K562 (cell line): ENCODE measurements around the gene INHBC. TPM values are rescaled to one million over a fixed set of nuclear protein-coding genes. Genes with fewer than 3 reads are reported as not detected.
"Not testable (repeated sequence)": the region's sequence is repeated elsewhere in the genome, so short reads cannot be mapped to it uniquely, and the experiment has no call there.

Experiments used
- ATAC-seq: fragments of 200-7000 bp; cut with Tn5 transposase; 3 replicates; pipeline ENCODE4 v1.9.1; 2020; ENCODE audit warnings: moderate library complexity
- BruUV-seq: library from RNA; stranded (reverse); fragments of 400-500 nt; replicated peaks from 2 replicates; lab custom pipeline; 2021; lab: Mats Ljungman, UMichigan
- CTCF ChIA-PET: fragments of 300-600 bp; formaldehyde crosslinking; extraction: SDS; loops from one replicate; lab custom pipeline; 2021; ENCODE audit warnings: low intra/inter-chr PET ratio; lab: Yijun Ruan, JAX
- POLR2A ChIA-PET: fragments of 300-600, 350-650 bp; sonication (Branson Sonifier 250); formaldehyde crosslinking; extraction: SDS; loops from one replicate; lab custom pipeline; 2021; ENCODE audit warnings: antibody characterized with exemption, inconsistent platforms; lab: Yijun Ruan, JAX
- DNase-seq, 4 experiments: peaks; one replicate each; pipeline versions ENCODE4 v3.0.0 to v3.0.0-alpha.2; 2011 to 2018; ENCODE audit warnings: low spot score in 3 of 4, mixed read lengths in 3 of 4; ENCODE audit errors: extremely low read depth in 1 of 4
- FAIRE-seq: peaks from 2 replicates; lab custom pipeline; 2011; peaks lifted over from hg19 to GRCh38; lab: Jason Lieb, UNC
- H2AFZ ChIP-seq: 2 replicates; pipeline ENCODE4 v1.6.0; 2011; ENCODE audit warnings: low read depth, low read length, control low read depth, inconsistent platforms
- H3K27ac ChIP-seq: fragments of 200-600 bp; 3 replicates; pipeline ENCODE4 v1.8.0; 2011; ENCODE audit warnings: low read depth, mild to moderate bottlenecking, control low read depth, inconsistent platforms, low read length, moderate library complexity, mixed read lengths; ENCODE audit errors: extremely low read depth
- H3K27me3 ChIP-seq, 2 experiments: fragments of 300-600 bp in 1 of 2; 2 replicates in 1 of 2; 3 replicates in 1 of 2; pipeline versions ENCODE4 v1.6.0 to v1.8.0; 2011; ENCODE audit warnings: inconsistent platforms in 2 of 2, low read length in 2 of 2, mild to moderate bottlenecking in 1 of 2, mixed read lengths in 1 of 2, moderate library complexity in 1 of 2; ENCODE audit not compliant: control insufficient read depth in 2 of 2, insufficient read depth in 2 of 2
- H3K36me3 ChIP-seq: fragments of 300-600 bp; 3 replicates; pipeline ENCODE4 v1.8.0; 2011; ENCODE audit warnings: mild to moderate bottlenecking, low read length, inconsistent platforms; ENCODE audit not compliant: control insufficient read depth, insufficient read depth
- H3K4me1 ChIP-seq, 2 experiments: fragments of 200-600 bp in 1 of 2; replicated peaks in 1 of 2; 2 replicates in 1 of 2; 3 replicates in 1 of 2; pipeline versions ENCODE4 v1.5.1 to v1.8.0; 2011; ENCODE audit warnings: inconsistent platforms in 2 of 2, low read length in 2 of 2, mild to moderate bottlenecking in 1 of 2, mixed read lengths in 1 of 2, moderate library complexity in 1 of 2; ENCODE audit not compliant: control insufficient read depth in 2 of 2, insufficient read depth in 2 of 2
- H3K4me2 ChIP-seq: 2 replicates; pipeline ENCODE4 v1.6.1; 2011; ENCODE audit warnings: low read length, control low read depth, inconsistent platforms, mixed read lengths; ENCODE audit not compliant: insufficient read depth
- H3K4me3 ChIP-seq: fragments of 200-600 bp; sonication (generic), shearing (Covaris generic); 2 replicates; pipeline ENCODE4 v1.5.1; 2016; ENCODE audit warnings: control low read depth, inconsistent platforms
- H3K79me2 ChIP-seq: fragments of 200-600 bp; 3 replicates; pipeline ENCODE4 v1.8.0; 2011; ENCODE audit warnings: low read length, inconsistent platforms; ENCODE audit not compliant: control insufficient read depth, insufficient read depth
- H3K9ac ChIP-seq, 2 experiments: 2 replicates each; pipeline versions ENCODE4 v1.6.0 to v1.6.1; 2011; ENCODE audit warnings: low read depth in 2 of 2, low read length in 2 of 2, control low read depth in 1 of 2, inconsistent platforms in 1 of 2, mild to moderate bottlenecking in 1 of 2, mixed read lengths in 1 of 2; ENCODE audit not compliant: insufficient read depth in 1 of 2
- H3K9me1 ChIP-seq: one replicate; pipeline ENCODE4 v1.6.0; 2011; ENCODE audit warnings: inconsistent platforms, mild to moderate bottlenecking, low read length, moderate library complexity; ENCODE audit not compliant: control insufficient read depth, insufficient read depth
- H3K9me3 ChIP-seq: replicated peaks from 2 replicates; pipeline ENCODE4 v1.5.1; 2011; ENCODE audit warnings: low read depth, low read length, inconsistent platforms; ENCODE audit not compliant: control insufficient read depth, insufficient read depth
- H4K20me1 ChIP-seq: replicated peaks from 2 replicates; pipeline ENCODE4 v1.6.1; 2011; ENCODE audit warnings: low read length, inconsistent platforms, mixed read lengths; ENCODE audit not compliant: control insufficient read depth, insufficient read depth
- CREB1 ChIP-seq, 2 experiments: sonication (generic) in 1 of 2; formaldehyde crosslinking in 1 of 2; IDR thresholded peaks; 2 replicates each; pipeline versions ENCODE4 v1.6.1 to v1.8.0; 2012 to 2022; ENCODE audit warnings: inconsistent platforms in 1 of 2, mild to moderate bottlenecking in 1 of 2, missing genetic modification reagents in 1 of 2, moderate library complexity in 1 of 2
- NFE2 ChIP-seq: IDR thresholded peaks from 2 replicates; pipeline ENCODE4 v1.6.1; 2014; ENCODE audit warnings: antibody characterized with exemption, low read depth
- TBP ChIP-seq: optimal IDR thresholded peaks from 2 replicates; pipeline ENCODE3; 2011; ENCODE audit warnings: low read depth, low read length, improper control_type of control experiment
- ZBTB12 ChIP-seq: fragments of 250-450 bp; sonication (Bioruptor Pico); IDR thresholded peaks from 2 replicates; pipeline ENCODE4 v1.4.0; 2020
- ZSCAN32 ChIP-seq: fragments of 450-650 bp; formaldehyde crosslinking; IDR thresholded peaks from 2 replicates; pipeline ENCODE4 v1.4.0; 2020; ENCODE audit warnings: mild to moderate bottlenecking, moderate library complexity
- WGBS: fragments of 100-300 bp; shearing (Covaris generic); methylation state at CpG from one replicate; pipeline ENCODE4 v1.1.6; 2016; ENCODE audit warnings: low coverage, mixed read lengths; ENCODE audit not compliant: insufficient coverage; ENCODE audit errors: missing lambda C conversion rate; 5-methylcytosine and 5-hydroxymethylcytosine counted together
- in situ Hi-C: fragments of 300-500 bp; cut with MboI; formaldehyde crosslinking; loops from 4 replicates; pipeline ENCODE4 v1.15.0; 2018; ENCODE audit warnings: inconsistent platforms, mixed read lengths
- intact Hi-C: fragments of 100-400 bp; cut with micrococcal nuclease; formaldehyde crosslinking; loops from 2 replicates; pipeline ENCODE4 v1.14.2; 2022
- polyA plus RNA-seq, 8 experiments: library from polyadenylated mRNA; depleted of rRNA in 4 of 8; stranded (reverse) in 5 of 8; unstranded in 3 of 8; fragments of >200 nt; fragmentation: Nextera tagmentation in 2 of 8; fragmentation: Illumina TruSeq in 1 of 8; extraction: Ambion mirVana in 2 of 8; extraction: Trizol in 1 of 8; gene quantifications; 2 replicates each; pipeline versions ENCODE4 v1.2.1 to v1.2.3, GENCODE V29; 2011 to 2014; ENCODE audit warnings: inconsistent platforms in 1 of 8, missing spikeins in 1 of 8
- total RNA-seq, 7 experiments: library from RNA; depleted of rRNA in 6 of 7; stranded (reverse); fragments of >200 nt in 6 of 7; fragmentation: Illumina TruSeq in 2 of 7; extraction: Trizol in 2 of 7; gene quantifications; 2 replicates each; pipeline versions ENCODE4 v1.2.1 to v1.2.3, GENCODE V29; 2011 to 2021; ENCODE audit warnings: low replicate concordance in 1 of 7

Gene INHBC
- total and polyA plus RNA-seq, 9 of the 15 experiments (the other 6 are each of a cell fraction or from before 2014, with no cell fraction given): 0.07 to 0.24 (median 0.15) TPM; not detected in 4

- TF ChIP-seq TBP (no peak), CREB1 (IDR thresholded peaks at IDR 0.05) (no peak), CREB1 (CRISPR knock-in tag; IDR thresholded peaks at IDR 0.05) (no peak)
These were observed 29.5 kb upstream of the INHBC start (continued) for GRCh38 chr12:57404966-57405640.

GRCh38 chr12:57410534-57410933, 24.1 kb upstream of the INHBC start:
- FAIRE-seq: no peak
- in situ Hi-C loops: no loop called here
- H3K9ac ChIP-seq: no peak overlapping the region
- ATAC-seq: peak; percentile 65
- TF ChIP-seq ZBTB12 (CRISPR knock-in tag) (no peak), ZSCAN32 (no peak), NFE2 (0 out of 2 replicates have a peak, but pooled peaks have one; percentile 5)
- TF ChIP-seq, all 486 proteins: peak for 1
- H3K27me3 ChIP-seq: no peaks in the 10 kb centered on the region
- no peak for DNase-seq
- peaks cover 9% of the 10 kb centered on the region; the same call in 1 of the 3 replicates for H3K79me2 ChIP-seq
- H3K9me3 ChIP-seq: no peaks in the 10 kb centered on the region
- H3K27ac ChIP-seq: no peak overlapping the region
- intact Hi-C loops: no loop called here
- BruUV-seq: no TSS peak
- ChIA-PET POLR2A (interaction anchor here (0.8 to 3.3 kb wide), 11 partner anchors 9 to 45 kb away, joined by 3 to 15 read pairs (median 4); partner anchors contain the start of genes INHBC and INHBE), CTCF (no interaction called here)
- no peaks in the 10 kb centered on the region; the same call in 2 of the 3 replicates for H3K36me3 ChIP-seq
- no peak overlapping the region for H2AFZ ChIP-seq
- no peaks in the 10 kb centered on the region for H3K9me1 ChIP-seq
- no peaks in the 10 kb centered on the region; a peak in 1 of 5 replicates for H3K4me1 ChIP-seq
- 76% methylated on average over 4 of the region's 4 CpGs for WGBS
- H4K20me1 ChIP-seq: no peaks in the 10 kb centered on the region
- H3K4me3 ChIP-seq: no peak overlapping the region
- no peak overlapping the region for H3K4me2 ChIP-seq

GRCh38 chr12:57414160-57414559, 20.4 kb upstream of the INHBC start:
- CTCF ChIA-PET, H3K4me3 ChIP-seq, H3K9me1 ChIP-seq, H3K36me3 ChIP-seq, H4K20me1 ChIP-seq, DNase-seq, FAIRE-seq, H2AFZ ChIP-seq, in situ Hi-C loops, H3K27ac ChIP-seq, H3K4me2 ChIP-seq, ATAC-seq, intact Hi-C loops, H3K9ac ChIP-seq, H3K27me3 ChIP-seq, H3K9me3 ChIP-seq, BruUV-seq: not testable (repeated sequence)
- 98% methylated on average over 3 of the region's 6 CpGs for WGBS
- POLR2A ChIA-PET: interaction anchor here (1.3 to 1.5 kb wide), 2 partner anchors 16 to 41 kb away, joined by 3 read pairs; partner anchors contain the start of gene INHBE
- peaks cover 10 to 13% of the 10 kb centered on the region in 2 experiments for H3K4me1 ChIP-seq
- H3K79me2 ChIP-seq: peaks cover 14% of the 10 kb centered on the region; the same call in 2 of the 3 replicates
